ENCODE measurements around the gene KLRC4. TPM values are rescaled to one million over a fixed set of nuclear protein-coding genes. Genes with fewer than 3 reads are reported as not detected.
A peak's percentile ranks its signal among the peaks of the same experiment; 100 is the strongest.
"Not testable (repeated sequence)": the region's sequence is repeated elsewhere in the genome, so short reads cannot be mapped to it uniquely, and the experiment has no call there.

The KLRC4 gene
- total RNA-seq, 2 donors from 2014 or later, result not detected

GRCh38 chr12:10400829-10401228, 8.7 kb downstream of the KLRC4 start:
- Histone ChIP-seq H3K4me3 (no peak overlapping the region), H3K4me1 (no peaks in the 10 kb centered on the region), H3K27me3 (no peaks in the 10 kb centered on the region), H3K36me3 (replicated peaks in 1 of 2; ENCODE audit: insufficient read depth in 1 of 2, low read depth in 2 of 2) (no peaks in the 10 kb centered on the region), H3K9me3 (no peaks in the 10 kb centered on the region), H3K27ac (no peak overlapping the region)
- intact Hi-C loops (cut with DNase I), result no loop called here
- DNase-seq (no peak), ATAC-seq (no peak)
- TF ChIP-seq POLR2A (IDR thresholded peaks at IDR 0.05), result no peak
- TF ChIP-seq CTCF (IDR thresholded peaks at IDR 0.05), result no peak

GRCh38 chr12:10398168-10398567, 11.4 kb downstream of the KLRC4 start:
- intact Hi-C loops (cut with DNase I), result no loop called here

GRCh38 chr12:10397296-10397695, 12.3 kb downstream of the KLRC4 start:
- no peak for DNase-seq
- H3K4me3 ChIP-seq, result no peak overlapping the region
- TF ChIP-seq POLR2A (IDR thresholded peaks at IDR 0.05), result no peak
- TF ChIP-seq CTCF (IDR thresholded peaks at IDR 0.05), result no peak
- H3K27ac ChIP-seq, result no peak overlapping the region
- no peaks in the 10 kb centered on the region for H3K27me3 ChIP-seq
- no peak for ATAC-seq
- no peaks in the 10 kb centered on the region for H3K36me3 ChIP-seq (replicated peaks in 1 of 2; ENCODE audit: insufficient read depth in 1 of 2, low read depth in 2 of 2)
- no peaks in the 10 kb centered on the region for H3K4me1 ChIP-seq
- no peaks in the 10 kb centered on the region for H3K9me3 ChIP-seq
- WGBS, 2 donors, result 82 to 87% methylated on average over 2 of the region's 2 CpGs
- intact Hi-C loops (cut with DNase I), result no loop called here

More at GRCh38 chr12:10398168-10398567, 11.4 kb downstream of the KLRC4 start:
- no peak for ATAC-seq
- no peak for TF ChIP-seq CTCF (IDR thresholded peaks at IDR 0.05)
- no peak for TF ChIP-seq POLR2A (IDR thresholded peaks at IDR 0.05)
- Histone ChIP-seq H3K9me3 (no peaks in the 10 kb centered on the region), H3K27ac (no peak overlapping the region), H3K36me3 (replicated peaks in 1 of 2; ENCODE audit: insufficient read depth in 1 of 2, low read depth in 2 of 2) (no peaks in the 10 kb centered on the region), H3K27me3 (no peaks in the 10 kb centered on the region), H3K4me1 (no peaks in the 10 kb centered on the region), H3K4me3 (no peak overlapping the region)
- WGBS, 2 donors, result 76 to 80% methylated on average over 2 of the region's 2 CpGs
- DNase-seq, result no peak

GRCh38 chr12:10396176-10396575, 13.4 kb downstream of the KLRC4 start:
- intact Hi-C loops (cut with DNase I); H3K9me3 ChIP-seq; H3K27me3 ChIP-seq; H3K4me3 ChIP-seq; ATAC-seq; DNase-seq; H3K36me3 ChIP-seq (replicated peaks in 1 of 2; ENCODE audit: insufficient read depth in 1 of 2, low read depth in 2 of 2); H3K4me1 ChIP-seq; H3K27ac ChIP-seq: not testable (repeated sequence)
- 88 to 90% methylated on average over 15 of the region's 15 CpGs for WGBS, 2 donors

- no peaks in the 10 kb centered on the region for H3K27me3 ChIP-seq
- H3K9me3 ChIP-seq, result no peaks in the 10 kb centered on the region
- intact Hi-C loops (cut with DNase I), result no loop called here
- 20 to 26% methylated on average over 6 of the region's 6 CpGs for WGBS, 2 donors
- H3K4me1 ChIP-seq, result no peaks in the 10 kb centered on the region
- no peaks in the 10 kb centered on the region for H3K36me3 ChIP-seq (replicated peaks in 1 of 2; ENCODE audit: insufficient read depth in 1 of 2, low read depth in 2 of 2)
- DNase-seq (peak in 3 of 4 donors; percentile 14 to 46 (median 28)), ATAC-seq (peak; percentile 87)
- no peak overlapping the region for H3K4me3 ChIP-seq
- no peak for TF ChIP-seq POLR2A (IDR thresholded peaks at IDR 0.05)
- TF ChIP-seq CTCF (IDR thresholded peaks at IDR 0.05), result no peak
- H3K27ac ChIP-seq, result peak overlapping the region in 2 of 4 donors; percentile 32 to 66
These were observed 14.1 kb downstream of the KLRC4 start for GRCh38 chr12:10395390-10395998.

- DNase-seq; H3K9me3 ChIP-seq; H3K36me3 ChIP-seq (replicated peaks in 1 of 2; ENCODE audit: insufficient read depth in 1 of 2, low read depth in 2 of 2); H3K4me1 ChIP-seq; H3K4me3 ChIP-seq; ATAC-seq; intact Hi-C loops (cut with DNase I); H3K27me3 ChIP-seq; H3K27ac ChIP-seq: not testable (repeated sequence)
- WGBS, 2 donors, result 85 to 90% methylated on average over 11 of the region's 11 CpGs
These were observed 14.9 kb downstream of the KLRC4 start for GRCh38 chr12:10394531-10395152.
